ENCODE measurements around the gene PSD2.

DNA sequence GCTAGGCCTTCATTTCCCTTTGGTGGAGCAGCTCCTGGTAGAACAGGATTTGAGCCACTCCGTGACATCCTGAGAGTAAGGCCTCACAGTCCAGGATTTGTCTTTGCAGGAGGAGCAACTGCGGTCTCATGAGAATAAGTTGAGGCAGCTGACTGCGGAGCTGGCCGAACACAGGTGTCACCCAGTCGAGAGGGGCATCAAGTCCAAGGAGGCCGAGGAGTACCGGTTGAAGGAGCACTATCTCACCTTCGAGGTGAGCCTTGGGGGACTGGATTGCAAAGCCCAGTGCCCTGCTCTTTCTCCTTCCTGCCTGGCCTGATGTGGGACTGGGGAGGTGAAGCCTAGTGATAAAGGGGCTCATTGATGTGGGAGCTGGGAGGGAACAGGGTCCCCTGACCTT is 44.3 kb downstream of the PSD2 start:
- TF ChIP-seq POLR2A (IDR thresholded peaks at IDR 0.05): no peak
- TF ChIP-seq, protein P1, sequence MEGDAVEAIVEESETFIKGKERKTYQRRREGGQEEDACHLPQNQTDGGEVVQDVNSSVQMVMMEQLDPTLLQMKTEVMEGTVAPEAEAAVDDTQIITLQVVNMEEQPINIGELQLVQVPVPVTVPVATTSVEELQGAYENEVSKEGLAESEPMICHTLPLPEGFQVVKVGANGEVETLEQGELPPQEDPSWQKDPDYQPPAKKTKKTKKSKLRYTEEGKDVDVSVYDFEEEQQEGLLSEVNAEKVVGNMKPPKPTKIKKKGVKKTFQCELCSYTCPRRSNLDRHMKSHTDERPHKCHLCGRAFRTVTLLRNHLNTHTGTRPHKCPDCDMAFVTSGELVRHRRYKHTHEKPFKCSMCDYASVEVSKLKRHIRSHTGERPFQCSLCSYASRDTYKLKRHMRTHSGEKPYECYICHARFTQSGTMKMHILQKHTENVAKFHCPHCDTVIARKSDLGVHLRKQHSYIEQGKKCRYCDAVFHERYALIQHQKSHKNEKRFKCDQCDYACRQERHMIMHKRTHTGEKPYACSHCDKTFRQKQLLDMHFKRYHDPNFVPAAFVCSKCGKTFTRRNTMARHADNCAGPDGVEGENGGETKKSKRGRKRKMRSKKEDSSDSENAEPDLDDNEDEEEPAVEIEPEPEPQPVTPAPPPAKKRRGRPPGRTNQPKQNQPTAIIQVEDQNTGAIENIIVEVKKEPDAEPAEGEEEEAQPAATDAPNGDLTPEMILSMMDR (IDR thresholded peaks at IDR 0.05): no peak

All from heart left ventricle (tissue), 13 donors.